Lung microvascular endothelial cell (primary cell): Measurements from ENCODE around the gene IFNA1. TPM values are rescaled to one million over a fixed set of nuclear protein-coding genes. Genes with fewer than 3 reads are reported as not detected.

Source experiments
- DNase-seq, 2 donors: peaks; one replicate each; pipeline versions ENCODE4 v3.0.0 to v3.0.0-alpha.2; 2010; ENCODE audit warnings: low read depth in 2 of 2
- total RNA-seq: library from RNA; depleted of rRNA; stranded (reverse); fragments of >200 nt; gene quantifications from 2 replicates; pipeline ENCODE4 v1.2.1, GENCODE V29; 2014

The IFNA1 gene
- total RNA-seq, 1 donor from 2014 or later = not detected

- DNase-seq = no peak
Observed at GRCh38 chr9:21443849-21444625, 3.8 kb downstream of the IFNA1 start.

GRCh38 chr9:21449312-21449711, 9.1 kb downstream of the IFNA1 start:
- DNase-seq = peak in 1 of 2 donors; percentile 40

- DNase-seq = no peak
Observed at GRCh38 chr9:21450733-21451394, 10.6 kb downstream of the IFNA1 start.

GRCh38 chr9:21452681-21453080, 12.4 kb downstream of the IFNA1 start:
- DNase-seq = no peak

- DNase-seq = peak in 1 of 2 donors; percentile 55
Observed at GRCh38 chr9:21454149-21454548, 13.9 kb downstream of the IFNA1 start.

DNA sequence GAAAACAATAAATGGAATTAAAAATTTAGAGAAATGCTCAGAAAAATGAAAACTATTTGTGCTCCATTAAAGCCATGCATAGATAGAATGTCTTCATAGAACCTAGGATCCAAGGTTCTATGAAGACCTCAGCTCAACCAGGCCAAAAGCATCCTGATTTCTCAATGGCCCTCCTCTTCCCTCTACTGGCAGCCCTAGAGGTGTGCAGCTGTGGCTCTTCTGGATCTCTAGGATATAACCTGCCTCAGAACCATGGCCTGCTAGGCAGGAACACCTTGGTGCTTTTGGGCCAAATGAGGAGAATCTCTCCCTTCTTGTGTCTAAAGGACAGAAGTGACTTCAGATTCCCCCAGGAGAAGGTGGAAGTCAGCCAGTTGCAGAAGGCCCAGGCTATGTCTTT, 15.1 kb downstream of the IFNA1 start:
- DNase-seq = peak; percentile 44 to 48

- DNase-seq = no peak
Observed at GRCh38 chr9:21461377-21461776, 21.1 kb downstream of the IFNA1 start.

DNA sequence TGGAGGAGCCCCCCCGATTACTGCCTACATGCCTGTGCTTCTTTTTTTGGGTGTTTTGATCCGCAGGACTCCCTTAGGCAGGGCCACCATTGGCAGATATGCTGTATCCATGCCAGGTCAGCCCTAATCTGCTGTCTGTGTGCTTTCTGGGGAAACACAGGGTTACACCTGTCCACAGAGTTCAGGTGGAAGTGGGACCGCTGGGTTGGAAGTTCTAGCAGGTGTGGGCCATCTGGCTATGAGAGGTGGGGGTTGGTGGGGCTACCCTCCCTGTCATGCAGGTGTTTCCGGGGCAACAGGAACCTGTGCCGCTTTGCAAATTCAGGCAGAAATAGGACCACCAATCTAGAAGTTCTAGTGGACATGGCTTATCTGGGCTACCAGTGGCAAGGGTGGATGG, 24.9 kb downstream of the IFNA1 start:
- DNase-seq = no peak

- peak; percentile 76 for DNase-seq
Observed at GRCh38 chr9:21465859-21466518, 25.8 kb downstream of the IFNA1 start.

DNA sequence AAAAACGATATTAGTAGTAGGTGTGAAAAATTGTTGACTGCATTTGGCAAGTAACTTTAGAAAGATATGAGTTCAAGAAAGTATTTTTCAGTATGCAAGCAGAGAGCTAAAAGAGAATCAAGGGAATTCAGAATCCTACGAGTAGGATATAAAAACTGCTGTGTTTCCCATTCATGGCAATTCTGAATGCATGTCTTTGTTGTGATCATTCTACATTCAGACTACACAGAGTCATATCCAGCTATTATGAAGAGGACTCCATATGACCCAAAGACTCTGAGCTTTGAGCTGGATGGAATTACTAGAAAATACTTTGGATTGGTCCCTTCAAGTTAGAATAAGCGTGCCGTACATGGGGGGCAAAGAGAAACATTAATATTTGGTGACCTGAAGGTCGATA, 29.9 kb downstream of the IFNA1 start:
- no peak for DNase-seq

- no peak for DNase-seq
Observed at GRCh38 chr9:21473236-21473635, 33.0 kb downstream of the IFNA1 start.

DNA sequence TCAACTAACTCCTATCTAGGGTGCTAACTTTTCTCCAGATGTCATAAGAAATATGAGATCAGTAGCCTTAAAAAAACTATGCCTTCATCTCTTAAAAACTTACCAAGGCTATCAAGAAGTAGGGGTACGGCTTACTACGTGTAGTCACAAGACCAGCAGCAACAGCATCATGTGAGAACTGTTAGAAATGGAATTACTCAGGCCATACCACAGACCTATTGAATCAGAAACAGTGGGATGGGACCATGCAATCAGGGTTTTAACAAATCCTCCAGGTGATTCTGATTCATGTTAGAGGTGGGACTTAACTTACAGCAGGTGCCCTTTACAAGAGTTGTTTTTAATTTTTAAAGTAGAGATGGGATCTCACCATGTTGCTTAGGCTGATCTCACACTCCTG, 37.2 kb downstream of the IFNA1 start:
- no peak for DNase-seq

GRCh38 chr9:21479152-21479702, 39.0 kb downstream of the IFNA1 start:
- no peak for DNase-seq

- DNase-seq = peak in 1 of 2 donors; percentile 6
Observed at GRCh38 chr9:21481470-21482056, 41.3 kb downstream of the IFNA1 start.

DNA sequence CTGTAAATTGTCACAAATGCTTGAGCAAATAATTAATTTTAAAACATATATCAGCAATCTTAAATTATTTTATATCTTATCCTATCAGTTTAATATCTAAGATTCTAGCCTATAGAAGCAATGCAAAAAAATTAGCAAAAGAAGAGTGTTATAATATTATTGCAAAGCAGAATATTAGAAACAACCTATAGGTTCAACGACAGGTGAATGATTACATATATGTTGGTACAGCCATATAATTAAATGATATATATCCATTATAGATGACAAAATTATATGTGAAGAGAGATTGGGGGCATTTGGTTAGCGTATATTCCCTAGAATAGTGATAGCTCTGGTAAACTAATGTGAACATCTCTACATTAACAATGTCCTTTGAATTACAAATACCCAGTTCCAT, 42.0 kb downstream of the IFNA1 start, which contains the start of gene IFNE:
Gene IFNE (minus strand): TSS at position 101 of the 400 bp plus-strand sequence. CDS start 619 bp downstream, outside the sequence.
- no peak for DNase-seq

Other genes with a start within 250 kb of the IFNA1 start
- gene IFNA7, start 238.2 kb upstream of the IFNA1 start, total RNA-seq = not detected in 2 replicates
- gene IFNA10, start 233.3 kb upstream of the IFNA1 start, total RNA-seq = not detected in 2 replicates
- gene IFNA16, start 223.1 kb upstream of the IFNA1 start, total RNA-seq = not detected in 2 replicates
- gene IFNA17, start 212.2 kb upstream of the IFNA1 start, total RNA-seq = not detected in 2 replicates
- gene IFNA14, start 200.4 kb upstream of the IFNA1 start, total RNA-seq = not detected in 2 replicates
- not detected in 2 replicates for gene IFNA5, start 135.1 kb upstream of the IFNA1 start, total RNA-seq
- 23.5 and 33.7 TPM in 2 replicates for gene KLHL9, start 105.0 kb upstream of the IFNA1 start, total RNA-seq
- gene IFNA6, start 89.6 kb upstream of the IFNA1 start, total RNA-seq = not detected in 2 replicates
- not detected in 2 replicates for gene IFNA13, start 72.4 kb upstream of the IFNA1 start, total RNA-seq
- gene IFNA2, start 55.0 kb upstream of the IFNA1 start, total RNA-seq = not detected in 2 replicates
- not detected in 2 replicates for gene IFNA8, start 31.3 kb upstream of the IFNA1 start, total RNA-seq
- gene IFNE, start 41.9 kb downstream of the IFNA1 start, total RNA-seq = 0.22 TPM in 1 of 2 replicates, not detected in the other